Tibial nerve (tissue), 4 donors: Measurements from ENCODE around the gene RNF125. TPM values are rescaled to one million over a fixed set of nuclear protein-coding genes. Genes with fewer than 3 reads are reported as not detected.

Experiments
- DNase-seq, 2 donors: peaks; one replicate each; pipeline ENCODE4 v3.0.0-alpha.2; 2019; ENCODE audit warnings: low spot score in 2 of 2
- H3K27ac ChIP-seq, 4 donors: fragments of 200-600 bp; sonication (generic) in 3 of 4; one replicate each; pipeline ENCODE4 v1.5.1; 2017 to 2019; ENCODE audit warnings: mild to moderate bottlenecking in 1 of 4
- H3K27me3 ChIP-seq, 2 donors: fragments of 200-600 bp; sonication (generic) in 1 of 2; one replicate each; pipeline versions ENCODE4 v1.5.1 to v1.6.0; 2017 to 2019
- H3K36me3 ChIP-seq, 3 donors: fragments of 200-600 bp; sonication (generic); one replicate each; pipeline ENCODE4 v1.5.1; 2018 to 2019
- H3K4me1 ChIP-seq, 4 donors: fragments of 200-600 bp; sonication (generic) in 3 of 4; one replicate each; pipeline ENCODE4 v1.5.1; 2017 to 2019
- H3K4me3 ChIP-seq, 4 donors: fragments of 200-600 bp; sonication (generic) in 3 of 4; one replicate each; pipeline ENCODE4 v1.5.1; 2017 to 2019; ENCODE audit warnings: mild to moderate bottlenecking in 1 of 4, moderate library complexity in 1 of 4
- H3K9me3 ChIP-seq, 4 donors: fragments of 200-600 bp; sonication (generic) in 3 of 4; one replicate each; pipeline ENCODE4 v1.5.1; 2017 to 2019
- CTCF ChIP-seq, 5 experiments: fragments of 200-600 bp in 3 of 5; fragments of 450-650 bp in 2 of 5; sonication (generic) in 3 of 5; IDR thresholded peaks; one replicate each; pipeline ENCODE4 v1.5.1; 2016 to 2019; ENCODE audit warnings: antibody characterized with exemption in 5 of 5, mild to moderate bottlenecking in 3 of 5, moderate library complexity in 2 of 5
- EP300 ChIP-seq, 2 donors: sonication (generic); formaldehyde crosslinking; IDR thresholded peaks; one replicate each; pipeline ENCODE4 v1.6.1; 2017; ENCODE audit warnings: antibody characterized with exemption in 2 of 2, mild to moderate bottlenecking in 1 of 2
- POLR2A ChIP-seq, 2 donors: fragments of 450-650 bp; IDR thresholded peaks; one replicate each; pipeline ENCODE4 v1.6.1; 2017; ENCODE audit warnings: antibody characterized with exemption in 2 of 2, mild to moderate bottlenecking in 2 of 2, moderate library complexity in 2 of 2
- whole genome bisulfite sequencing, 2 donors: methylation state at CpG; one replicate each; pipeline ENCODE4 v1.1.5; 2018; 5-methylcytosine and 5-hydroxymethylcytosine counted together
- total RNA-seq, 4 donors: library from RNA; depleted of rRNA; stranded (reverse); fragments of >200 nt; gene quantifications; one replicate each; pipeline ENCODE4 v1.1.0, GENCODE V29; 2016

RNF125 gene
- total RNA-seq, 4 donors from 2014 or later = 6.9 to 12.0 (median 7.2) TPM

- 90 to 93% methylated on average over 3 of the region's 3 CpGs for WGBS, 2 donors
Measured at GRCh38 chr18:32110005-32110404, 91.4 kb downstream of the RNF125 start.

GRCh38 chr18:32111706-32112105 is 93.1 kb downstream of the RNF125 start:
- H3K4me1 ChIP-seq = peaks cover 0 to 6% (median 0%) of the 10 kb centered on the region in 4 donors
- 76 to 80% methylated on average over 3 of the region's 3 CpGs for WGBS, 2 donors
- no peak overlapping the region for H3K27ac ChIP-seq
- no peaks in the 10 kb centered on the region for H3K27me3 ChIP-seq
- peaks cover 0 to 34% (median 7%) of the 10 kb centered on the region in 3 donors for H3K36me3 ChIP-seq
- no peak for DNase-seq
- H3K9me3 ChIP-seq = no peaks in the 10 kb centered on the region
- no peak for TF ChIP-seq EP300 (IDR thresholded peaks at IDR 0.05)
- TF ChIP-seq POLR2A (IDR thresholded peaks at IDR 0.05) = no peak
- no peak for TF ChIP-seq CTCF (IDR thresholded peaks at IDR 0.05)
- no peak overlapping the region for H3K4me3 ChIP-seq

More at GRCh38 chr18:32110005-32110404, 91.4 kb downstream of the RNF125 start:
- no peak for TF ChIP-seq POLR2A (IDR thresholded peaks at IDR 0.05)
- TF ChIP-seq EP300 (IDR thresholded peaks at IDR 0.05) = no peak
- no peak for TF ChIP-seq CTCF (IDR thresholded peaks at IDR 0.05)
- H3K4me3 ChIP-seq = no peak overlapping the region
- H3K27ac ChIP-seq = no peak overlapping the region
- no peaks in the 10 kb centered on the region for H3K9me3 ChIP-seq
- no peaks in the 10 kb centered on the region for H3K27me3 ChIP-seq
- H3K36me3 ChIP-seq = peaks cover 0 to 18% (median 7%) of the 10 kb centered on the region in 3 donors
- DNase-seq = no peak
- peaks cover 0 to 6% (median 0%) of the 10 kb centered on the region in 4 donors for H3K4me1 ChIP-seq

GRCh38 chr18:32112826-32113225 is 94.2 kb downstream of the RNF125 start:
- peaks cover 0 to 6% (median 0%) of the 10 kb centered on the region in 4 donors for H3K4me1 ChIP-seq
- 81 to 82% methylated on average over 4 of the region's 4 CpGs for WGBS, 2 donors
- no peaks in the 10 kb centered on the region for H3K9me3 ChIP-seq
- TF ChIP-seq EP300 (IDR thresholded peaks at IDR 0.05) (no peak), CTCF (IDR thresholded peaks at IDR 0.05) (no peak), POLR2A (IDR thresholded peaks at IDR 0.05) (no peak)
- no peak for DNase-seq
- peaks cover 0 to 45% (median 7%) of the 10 kb centered on the region in 3 donors for H3K36me3 ChIP-seq
- H3K27ac ChIP-seq = no peak overlapping the region
- H3K4me3 ChIP-seq = no peak overlapping the region
- H3K27me3 ChIP-seq = no peaks in the 10 kb centered on the region

- no peaks in the 10 kb centered on the region for H3K9me3 ChIP-seq
- no peaks in the 10 kb centered on the region for H3K27me3 ChIP-seq
- no peak for DNase-seq
- peaks cover 0 to 57% (median 7%) of the 10 kb centered on the region in 3 donors for H3K36me3 ChIP-seq
- no peak overlapping the region for H3K4me3 ChIP-seq
- TF ChIP-seq EP300 (IDR thresholded peaks at IDR 0.05) (no peak), POLR2A (IDR thresholded peaks at IDR 0.05) (no peak), CTCF (IDR thresholded peaks at IDR 0.05) (no peak)
- WGBS, 2 donors = 90 to 94% methylated on average over 4 of the region's 4 CpGs
- H3K27ac ChIP-seq = no peak overlapping the region
- H3K4me1 ChIP-seq = peaks cover 0 to 6% (median 0%) of the 10 kb centered on the region in 4 donors
Measured at GRCh38 chr18:32114293-32114942, 95.8 kb downstream of the RNF125 start.

- TF ChIP-seq CTCF (IDR thresholded peaks at IDR 0.05) (no peak), EP300 (IDR thresholded peaks at IDR 0.05) (no peak), POLR2A (IDR thresholded peaks at IDR 0.05) (no peak)
- 93 to 96% methylated on average over 5 of the region's 5 CpGs for WGBS, 2 donors
- no peak overlapping the region for H3K4me3 ChIP-seq
- H3K9me3 ChIP-seq = no peaks in the 10 kb centered on the region
- no peaks in the 10 kb centered on the region for H3K27me3 ChIP-seq
- no peak overlapping the region for H3K27ac ChIP-seq
- peaks cover 0 to 64% (median 0%) of the 10 kb centered on the region in 3 donors for H3K36me3 ChIP-seq
- DNase-seq = no peak
- H3K4me1 ChIP-seq = no peaks in the 10 kb centered on the region
Measured at GRCh38 chr18:32122039-32122438, 103.4 kb downstream of the RNF125 start.
